Stimulated activated naive CD8-positive, alpha-beta T cell treated with anti-CD3 and anti-CD28 coated beads, Interleukin-15, Interleukin-2, amounts not matched to agents 100 U/mL and 50 U/mL, for 24 hours (primary cell): ENCODE results near the gene ZNF620.
"Not testable (repeated sequence)": the region's sequence is repeated elsewhere in the genome, so short reads cannot be mapped to it uniquely, and the experiment has no call there.

Experiments
- ATAC-seq: fragments of 150-1000 bp; cut with Tn5 transposase; one replicate; pipeline ENCODE4 v1.10.0; 2021
- DNase-seq: peaks from one replicate; pipeline ENCODE4 v3.0.0; 2021

Gene ZNF620

GRCh38 chr3:40505599-40506462 is at the start of gene ZNF620:
Gene ZNF620, plus strand, starts transcription at chr3:40506039. Its CDS starts 314 bp downstream, at chr3:40506353.
- DNase-seq (peak; percentile 64), ATAC-seq (peak; percentile 74)

- ATAC-seq (no peak), DNase-seq (no peak)
Observed at GRCh38 chr3:40456279-40456939, 49.4 kb upstream of the ZNF620 start.

- DNase-seq: peak; percentile 94
- peak; percentile 77 for ATAC-seq
Observed at GRCh38 chr3:40456940-40457823, 48.7 kb upstream of the ZNF620 start, which contains the start of gene RPL14. Gene RPL14, plus strand, starts transcription at chr3:40457339. Its CDS starts 133 bp downstream, at chr3:40457472.

DNA sequence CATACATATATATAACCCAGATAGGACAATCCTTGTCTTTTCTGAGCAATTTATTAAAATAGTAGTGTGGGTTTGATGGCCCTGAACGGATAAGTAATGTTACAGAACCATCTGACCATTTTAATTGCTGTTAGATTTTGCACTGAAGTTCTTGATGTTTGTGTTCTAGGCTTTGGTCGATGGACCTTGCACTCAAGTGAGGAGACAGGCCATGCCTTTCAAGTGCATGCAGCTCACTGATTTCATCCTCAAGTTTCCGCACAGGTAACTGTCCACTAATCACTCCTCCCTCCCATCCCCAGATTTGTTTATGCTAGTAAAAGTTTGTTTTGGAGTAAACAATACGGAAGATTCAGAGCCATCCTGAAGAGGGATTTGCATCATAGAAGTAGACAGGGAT is 47.4 kb upstream of the ZNF620 start:
- DNase-seq: no peak
- ATAC-seq: no peak

GRCh38 chr3:40460481-40460880 is 45.4 kb upstream of the ZNF620 start:
- ATAC-seq, DNase-seq: not testable (repeated sequence)

GRCh38 chr3:40461161-40461560 is 44.7 kb upstream of the ZNF620 start:
- DNase-seq (no peak), ATAC-seq (no peak)

DNA sequence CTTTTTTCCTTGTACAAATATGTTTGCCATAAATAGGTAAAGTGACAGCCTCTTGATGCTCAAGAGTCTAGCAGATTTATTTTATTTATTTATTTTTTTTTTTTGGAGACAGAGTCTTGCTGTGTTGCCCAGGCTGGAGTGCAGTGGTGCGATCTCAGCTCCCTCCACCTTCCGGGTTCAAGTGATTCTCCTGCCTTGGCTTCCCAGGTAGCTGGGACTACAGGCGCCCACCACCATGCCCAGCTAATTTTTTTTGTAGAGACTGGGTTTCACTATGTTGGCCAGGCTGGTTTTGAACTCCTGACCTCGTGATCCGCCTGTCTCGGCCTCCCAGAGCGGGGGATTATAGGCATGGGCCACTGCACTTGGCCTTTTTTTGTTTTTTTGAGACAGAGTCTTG is 43.0 kb upstream of the ZNF620 start:
- not testable (repeated sequence) for ATAC-seq, DNase-seq

DNA sequence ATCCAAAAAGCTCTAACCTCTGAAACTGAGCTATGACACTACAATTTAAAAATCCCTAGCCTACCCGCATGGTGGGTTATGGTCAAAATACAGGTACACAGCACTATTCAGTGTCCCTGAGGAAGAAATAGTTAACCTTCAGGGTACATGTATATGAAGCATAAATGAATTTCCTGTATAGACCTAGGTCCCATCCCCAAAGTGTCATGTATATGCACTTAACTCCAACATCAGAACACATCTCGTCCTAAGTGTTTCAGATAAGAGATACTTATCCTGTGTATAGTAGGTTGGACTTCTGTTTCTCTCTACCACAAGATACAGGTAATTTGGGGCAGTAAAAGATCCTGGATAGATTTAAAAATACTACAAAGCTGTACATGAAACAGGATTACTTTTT is 42.3 kb upstream of the ZNF620 start:
- DNase-seq: no peak
- peak; percentile 12 for ATAC-seq

DNA sequence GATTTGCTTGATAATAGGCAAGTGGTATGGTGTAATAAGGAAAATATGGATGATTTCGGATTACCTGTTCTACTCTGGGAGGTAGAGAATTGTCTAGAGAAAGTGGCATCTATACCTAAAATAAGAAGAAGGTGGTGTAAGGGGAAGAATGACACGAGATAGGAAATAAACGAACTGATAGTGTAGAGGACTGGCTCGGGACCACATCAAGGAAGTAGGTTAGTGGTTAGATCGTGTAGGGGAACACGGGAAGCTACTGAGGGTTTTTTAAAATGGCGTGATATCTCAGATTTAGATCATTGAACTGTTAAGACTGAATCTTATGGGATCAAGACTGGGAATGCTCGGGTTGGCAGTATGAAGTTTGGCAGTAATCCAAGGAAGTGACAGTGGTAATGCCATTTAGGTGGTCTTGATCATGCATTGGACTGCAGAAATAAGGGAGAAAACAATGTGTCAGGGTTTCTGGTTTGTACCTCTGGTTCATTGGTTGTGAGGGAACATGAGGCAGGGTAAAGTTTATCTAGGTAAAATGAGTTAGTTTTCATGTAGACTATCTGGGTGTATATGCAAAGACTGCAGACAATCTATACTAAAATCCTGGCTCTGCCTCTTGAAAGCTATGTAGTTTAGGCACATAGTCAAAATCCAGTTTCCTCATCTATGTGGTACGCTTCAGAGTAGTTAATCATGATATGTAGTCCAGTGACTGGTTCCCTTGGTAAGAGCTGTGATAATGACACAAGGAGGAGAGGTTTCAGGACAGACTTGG is 41.3 kb upstream of the ZNF620 start:
- ATAC-seq (peak; percentile 48), DNase-seq (no peak)

DNA sequence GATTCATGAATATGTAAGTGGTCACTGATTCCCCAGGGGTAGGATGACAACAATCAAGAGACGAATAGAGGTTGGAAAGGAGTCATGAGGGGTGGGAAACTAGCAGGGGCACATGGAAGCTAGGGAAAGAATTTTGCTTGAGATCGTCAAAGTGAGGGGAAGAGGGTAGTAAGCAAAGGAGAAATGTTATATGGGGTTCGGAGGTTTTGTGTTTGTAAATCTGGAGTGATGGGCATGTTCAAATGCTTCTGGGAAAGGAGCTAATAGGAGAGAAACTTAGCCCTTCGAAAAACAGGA is 40.8 kb upstream of the ZNF620 start:
- ATAC-seq: no peak
- DNase-seq: no peak

DNA sequence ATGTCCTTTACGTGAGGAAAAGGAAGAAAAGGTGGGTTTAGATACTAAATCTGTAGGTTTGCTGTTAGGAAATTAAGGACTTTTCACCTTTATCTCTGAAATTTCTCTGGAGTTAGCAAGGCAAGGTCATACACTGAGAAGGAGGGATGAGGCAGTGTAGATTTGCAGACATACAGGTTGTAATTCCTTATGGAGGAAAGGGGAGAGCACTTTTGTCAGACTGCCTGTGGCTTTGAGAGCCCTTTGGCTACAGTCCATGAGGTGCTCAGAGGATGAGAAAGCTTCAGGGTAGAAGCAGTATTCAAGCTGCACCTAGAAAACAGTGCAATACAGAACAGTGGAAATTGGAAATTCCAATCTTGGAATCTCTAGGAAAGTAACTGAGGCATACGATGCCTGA is 40.4 kb upstream of the ZNF620 start:
- ATAC-seq: no peak
- no peak for DNase-seq

- DNase-seq: no peak
- ATAC-seq: no peak
Observed at GRCh38 chr3:40468018-40468417, 37.8 kb upstream of the ZNF620 start.

DNA sequence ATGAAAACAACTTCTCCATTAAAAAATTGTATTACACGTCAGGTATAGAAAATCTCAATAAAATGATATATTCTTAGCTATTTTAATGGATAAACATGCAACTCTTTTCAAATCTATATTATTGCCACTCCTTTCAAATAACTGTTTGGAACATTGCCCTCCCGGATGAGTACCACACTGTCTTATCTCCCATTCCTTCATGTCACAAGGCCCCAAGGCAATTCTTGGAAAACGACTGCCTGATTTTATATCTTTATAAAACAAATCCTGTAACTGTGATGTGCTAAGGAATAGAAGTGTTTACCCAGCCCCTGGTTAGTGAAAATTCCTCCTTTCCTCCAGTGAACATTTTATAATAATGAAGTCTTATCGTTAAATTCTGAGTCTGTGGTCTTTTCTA is 35.1 kb upstream of the ZNF620 start:
- no peak for ATAC-seq

GRCh38 chr3:40476478-40477470 is 29.1 kb upstream of the ZNF620 start, which contains the start of gene ZNF619:
Gene ZNF619, plus strand, starts transcription at chr3:40477122. Its CDS starts 858 bp downstream, at chr3:40477980.
- peak; percentile 54 for DNase-seq
- ATAC-seq: peak; percentile 77

More for the DNA sequence above, 35.1 kb upstream of the ZNF620 start:
- DNase-seq: no peak

DNA sequence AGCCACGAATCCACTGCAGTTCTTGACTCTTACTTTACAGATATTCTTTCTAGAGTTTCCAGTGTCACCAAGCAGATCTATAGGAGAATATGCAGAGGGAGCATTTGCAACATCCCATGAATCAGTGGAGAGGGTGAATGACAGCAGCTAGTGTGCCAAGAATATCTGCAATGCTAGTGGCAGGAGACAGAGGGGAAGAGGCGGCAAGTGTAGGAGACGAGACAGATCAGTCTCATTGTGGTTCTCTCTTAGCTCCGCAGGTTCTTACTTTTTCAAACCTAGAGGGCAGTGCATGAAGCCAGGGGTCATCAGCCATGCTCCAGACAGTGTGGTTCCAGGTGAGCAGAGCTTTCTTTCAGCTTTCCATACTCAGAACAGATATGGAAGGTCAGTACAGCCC is 28.2 kb upstream of the ZNF620 start:
- DNase-seq (no peak), ATAC-seq (no peak)

DNA sequence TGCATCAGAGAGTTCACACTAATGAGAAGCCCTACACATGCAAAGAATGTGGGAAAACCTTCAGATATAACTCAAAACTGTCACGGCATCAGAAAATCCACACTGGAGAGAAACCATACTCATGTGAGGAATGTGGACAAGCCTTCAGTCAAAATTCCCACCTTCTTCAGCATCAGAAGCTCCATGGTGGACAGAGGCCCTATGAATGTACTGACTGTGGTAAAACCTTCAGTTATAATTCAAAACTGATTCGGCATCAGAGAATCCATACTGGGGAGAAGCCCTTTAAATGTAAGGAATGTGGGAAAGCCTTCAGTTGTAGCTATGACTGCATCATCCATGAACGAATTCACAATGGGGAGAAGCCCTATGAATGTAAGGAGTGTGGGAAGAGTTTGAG is 18.7 kb upstream of the ZNF620 start:
- no peak for ATAC-seq
- DNase-seq: no peak

DNA sequence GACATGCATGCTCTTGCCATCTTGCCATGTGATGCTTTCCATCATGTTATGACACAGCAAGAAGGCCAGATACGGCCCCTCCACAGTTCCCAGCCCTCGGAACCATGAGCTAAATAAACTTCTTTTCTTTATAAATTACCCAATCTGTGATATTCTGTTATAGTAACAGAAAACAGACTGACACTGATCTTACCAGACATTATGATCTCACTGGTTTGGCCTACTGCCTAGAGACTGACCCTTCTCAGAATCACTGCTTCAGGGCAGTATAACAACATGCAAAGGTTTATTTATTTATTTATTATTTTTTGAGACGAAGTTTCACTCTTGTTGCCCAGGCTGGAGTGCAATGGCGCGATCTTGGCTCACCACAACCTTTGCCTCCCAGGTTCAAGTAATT is 14.9 kb upstream of the ZNF620 start:
- DNase-seq: no peak
- ATAC-seq: no peak

GRCh38 chr3:40494698-40495097 is 11.1 kb upstream of the ZNF620 start:
- DNase-seq (no peak), ATAC-seq (no peak)

DNA sequence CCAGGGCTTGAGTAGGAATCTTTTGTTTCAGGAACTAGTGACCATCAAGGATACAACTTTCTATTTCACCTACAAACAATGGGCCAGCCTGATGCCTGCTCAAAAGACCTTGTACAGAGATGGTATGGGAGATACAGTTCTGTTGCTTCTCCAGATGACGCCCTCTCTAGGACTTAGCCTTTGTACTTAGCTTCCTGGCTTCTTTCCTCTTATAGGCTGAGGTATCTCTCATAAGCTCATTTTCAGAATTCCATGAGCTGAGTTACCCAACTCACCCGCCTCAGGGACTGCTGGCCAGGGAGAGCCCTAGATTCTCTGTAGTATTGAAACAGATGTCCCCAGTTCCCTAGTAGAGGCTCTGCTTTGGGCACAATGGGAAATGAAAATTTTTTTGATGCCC is 8.6 kb upstream of the ZNF620 start:
- ATAC-seq (no peak), DNase-seq (no peak)

DNA sequence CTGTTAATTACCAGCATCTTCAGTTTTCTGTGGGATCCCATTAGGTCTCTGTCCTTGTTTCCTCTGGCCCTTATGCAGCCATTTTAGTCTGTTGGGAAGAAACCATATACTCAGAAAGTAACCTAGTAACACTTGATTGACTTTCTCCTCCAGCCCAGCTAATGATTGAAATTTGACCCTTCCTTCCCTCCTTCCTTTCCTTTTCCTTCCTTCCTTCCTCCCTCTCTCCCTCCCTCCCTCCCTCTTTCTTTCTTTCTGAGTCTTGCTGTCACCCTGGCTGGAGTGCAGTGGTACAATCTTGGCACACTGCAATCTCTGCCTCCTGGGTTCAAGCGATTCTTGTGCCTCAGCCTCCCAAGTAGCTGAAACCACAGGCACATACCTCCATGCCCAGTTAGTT is 5.9 kb upstream of the ZNF620 start:
- ATAC-seq: no peak
- no peak for DNase-seq
